K562 (cell line): Measurements from ENCODE around the gene NAA15. TPM values are rescaled to one million over a fixed set of nuclear protein-coding genes. Genes with fewer than 3 reads are reported as not detected.
A peak's percentile ranks its signal among the peaks of the same experiment; 100 is the strongest.

Experiments
- BRCA1 ChIP-seq, 2 experiments: fragments of 450-650 bp in 1 of 2; sonication (generic) in 1 of 2; formaldehyde crosslinking in 1 of 2; IDR thresholded peaks; 2 replicates each; pipeline versions ENCODE4 v1.5.0 to v1.6.1; 2017 to 2020; ENCODE audit warnings: mild to moderate bottlenecking in 1 of 2, missing genetic modification reagents in 1 of 2
- FOXP1 ChIP-seq: sonication (generic); formaldehyde crosslinking; IDR thresholded peaks from 2 replicates; pipeline ENCODE4 v1.8.0; 2022; ENCODE audit warnings: mild to moderate bottlenecking, missing genetic modification reagents
- HDAC1 ChIP-seq, 2 experiments: fragments of 450-650 bp; IDR thresholded peaks; 2 replicates each; pipeline ENCODE4 v1.6.1; 2016 to 2017; ENCODE audit warnings: inconsistent platforms in 1 of 2, mild to moderate bottlenecking in 1 of 2, moderate library complexity in 1 of 2
- MAZ ChIP-seq, 2 experiments: fragments of 450-650 bp in 1 of 2; sonication (generic) in 1 of 2; formaldehyde crosslinking; IDR thresholded peaks in 1 of 2; conservative IDR thresholded peaks in 1 of 2; 2 replicates each; pipeline versions ENCODE4 v1.4.0 to v1.5.0; 2020; ENCODE audit warnings: mild to moderate bottlenecking in 1 of 2, missing genetic modification reagents in 1 of 2
- MYC ChIP-seq, 2 experiments: fragments of 250-450 bp in 1 of 2; sonication (Bioruptor Pico) in 1 of 2; IDR thresholded peaks; 2 replicates each; pipeline versions ENCODE4 v1.5.1 to v1.6.1; 2012 to 2021; ENCODE audit warnings: low read depth in 2 of 2, borderline replicate concordance in 1 of 2, improper control_type of control experiment in 1 of 2, low read length in 1 of 2, mild to moderate bottlenecking in 1 of 2, moderate library complexity in 1 of 2
- NRF1 ChIP-seq, 2 experiments: fragments of 450-650 bp; IDR thresholded peaks in 1 of 2; conservative IDR thresholded peaks in 1 of 2; 2 replicates each; pipeline ENCODE4 v1.6.1; 2014; ENCODE audit warnings: mild to moderate bottlenecking in 2 of 2
- POLR2AphosphoS2 ChIP-seq: IDR thresholded peaks from 2 replicates; pipeline ENCODE4 v1.6.1; 2012; ENCODE audit warnings: low read length, improper control_type of control experiment
- POLR2B ChIP-seq: fragments of 450-650 bp; IDR thresholded peaks from 2 replicates; pipeline ENCODE4 v1.6.1; 2018; ENCODE audit warnings: low read depth; ENCODE audit not compliant: partially characterized antibody
- SMAD1 ChIP-seq: fragments of 150-350 bp; IDR thresholded peaks from 2 replicates; pipeline ENCODE4 v1.6.1; 2014; ENCODE audit warnings: low read length, low read depth; ENCODE audit not compliant: partially characterized antibody
- ZBTB17 ChIP-seq: fragments of 450-650 bp; formaldehyde crosslinking; IDR thresholded peaks from 2 replicates; pipeline ENCODE4 v1.4.0; 2020; ENCODE audit warnings: mild to moderate bottlenecking
- ZBTB7A ChIP-seq: IDR thresholded peaks from 2 replicates; pipeline ENCODE4 v1.6.1; 2011; ENCODE audit warnings: low read depth, mild to moderate bottlenecking, low read length, moderate library complexity, borderline replicate concordance; ENCODE audit not compliant: control insufficient read depth
- ZC3H11A ChIP-seq: IDR thresholded peaks from 2 replicates; pipeline ENCODE4 v1.6.1; 2012; ENCODE audit warnings: low read depth, low read length, improper control_type of control experiment
- ZNF197 ChIP-seq: fragments of 200-800 bp; sonication (Bioruptor generic); IDR thresholded peaks from 2 replicates; pipeline ENCODE4 v1.6.1; 2016; ENCODE audit warnings: low read depth, missing genetic modification characterization, missing compliant biosample characterization
- ZNF253 ChIP-seq: fragments of 250-450 bp; sonication (Bioruptor Pico); conservative IDR thresholded peaks from 2 replicates; pipeline ENCODE4 v1.6.1; 2021; ENCODE audit warnings: mild to moderate bottlenecking
- ZNF384 ChIP-seq: IDR thresholded peaks from 2 replicates; pipeline ENCODE4 v1.6.1; 2012; ENCODE audit warnings: low read depth, low read length, improper control_type of control experiment
- polyA plus RNA-seq, 8 experiments: library from polyadenylated mRNA; depleted of rRNA in 4 of 8; stranded (reverse) in 5 of 8; unstranded in 3 of 8; fragments of >200 nt; fragmentation: Nextera tagmentation in 2 of 8; fragmentation: Illumina TruSeq in 1 of 8; extraction: Ambion mirVana in 2 of 8; extraction: Trizol in 1 of 8; gene quantifications; 2 replicates each; pipeline versions ENCODE4 v1.2.1 to v1.2.3, GENCODE V29; 2011 to 2014; ENCODE audit warnings: inconsistent platforms in 1 of 8, missing spikeins in 1 of 8
- total RNA-seq, 7 experiments: library from RNA; depleted of rRNA in 6 of 7; stranded (reverse); fragments of >200 nt in 6 of 7; fragmentation: Illumina TruSeq in 2 of 7; extraction: Trizol in 2 of 7; gene quantifications; 2 replicates each; pipeline versions ENCODE4 v1.2.1 to v1.2.3, GENCODE V29; 2011 to 2021; ENCODE audit warnings: low replicate concordance in 1 of 7
- TF ChIP-seq, protein P1 (sequence below), 2 experiments: IDR thresholded peaks; 2 replicates each; pipeline ENCODE4 v1.6.1; 2012; ENCODE audit warnings: improper control_type of control experiment in 2 of 2, low read depth in 2 of 2, low read length in 2 of 2, borderline replicate concordance in 1 of 2
- TF ChIP-seq, protein P2 (sequence below), 2 experiments: fragments of 200-800 bp in 1 of 2; sonication (Bioruptor generic) in 1 of 2; sonication (generic) in 1 of 2; formaldehyde crosslinking in 1 of 2; IDR thresholded peaks in 1 of 2; conservative IDR thresholded peaks in 1 of 2; 2 replicates each; pipeline versions ENCODE4 v1.5.0 to v1.6.1; 2016 to 2020; ENCODE audit warnings: missing compliant biosample characterization in 1 of 2, missing genetic modification characterization in 1 of 2, missing genetic modification reagents in 1 of 2
- TF ChIP-seq, protein P3 (sequence below): sonication (generic); formaldehyde crosslinking; IDR thresholded peaks from 2 replicates; pipeline ENCODE4 v1.9.0; 2022; ENCODE audit warnings: mild to moderate bottlenecking, missing genetic modification reagents
- TF ChIP-seq, protein P4 (sequence below): sonication (generic); formaldehyde crosslinking; IDR thresholded peaks from 2 replicates; pipeline ENCODE4 v1.5.0; 2020; ENCODE audit warnings: missing genetic modification reagents

Gene NAA15
- total and polyA plus RNA-seq, 9 of the 15 experiments (the other 6 are each of a cell fraction or from before 2014, with no cell fraction given) = 37.8 to 117 (median 63.2) TPM

DNA sequence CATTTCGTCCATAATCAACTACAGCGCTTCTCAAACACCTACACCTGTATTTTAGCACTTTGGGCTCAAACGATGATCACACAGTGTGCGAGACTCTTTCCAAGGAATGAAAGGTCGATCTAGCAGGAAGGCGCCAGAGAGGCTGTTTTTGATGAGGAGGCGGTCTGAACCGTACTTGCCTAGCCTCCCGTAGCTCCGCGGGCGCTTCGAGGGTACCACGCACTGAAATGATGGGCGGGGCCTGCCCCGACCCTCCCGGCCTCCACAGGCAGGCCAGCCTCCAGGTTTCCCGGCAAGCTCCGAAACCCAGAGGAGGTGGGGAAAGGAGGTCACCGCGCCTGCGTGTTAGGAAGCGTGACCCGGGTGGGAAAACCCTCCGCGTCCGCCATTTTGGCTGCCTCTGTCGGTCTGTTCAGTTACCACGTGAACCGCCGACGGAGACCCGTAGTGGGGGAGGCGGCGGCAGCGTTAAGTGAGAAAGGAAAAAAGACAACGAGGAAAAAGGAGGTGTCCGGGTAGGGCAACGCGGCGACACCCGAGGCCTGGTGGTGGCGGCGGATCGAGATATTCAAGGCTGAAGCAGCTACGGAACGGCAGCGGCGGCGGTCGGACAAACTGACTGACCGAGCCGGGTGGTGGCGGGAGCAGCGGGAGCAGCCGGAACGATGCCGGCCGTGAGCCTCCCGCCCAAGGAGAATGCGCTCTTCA lies at the start of gene NAA15 (continued):
- TF ChIP-seq ZBTB17 (CRISPR knock-in tag) (0 out of 2 replicates have a peak, but pooled peaks have one; percentile 18), SMAD1 (peak; percentile 13), ZNF384 (no peak), ZNF197 (CRISPR knock-in tag) (no peak), FOXP1 (CRISPR knock-in tag) (peak; percentile 87), POLR2AphosphoS2 (peak; percentile 57; the same call in 1 of the 2 replicates), BRCA1 (IDR thresholded peaks at IDR 0.05) (no peak), BRCA1 (CRISPR knock-in tag; IDR thresholded peaks at IDR 0.05) (no peak), ZNF253 (CRISPR knock-in tag) (no peak), POLR2B (peak; percentile 88), HDAC1 (IDR thresholded peaks at IDR 0.05) (peak in 1 of 2 experiments; percentile 98; a peak in 2 of 4 replicates), ZBTB7A (peak; percentile 77; the same call in 1 of the 2 replicates), MAZ (CRISPR knock-in tag; conservative IDR thresholded peaks at IDR 0.05 in 1 of 2, IDR thresholded peaks at IDR 0.05 in 1 of 2) (peak; percentile 15 to 71; a peak in 2 of 4 replicates), MYC (IDR thresholded peaks at IDR 0.05; ENCODE audit: low read depth, low read length) (peak; percentile 98), MYC (CRISPR knock-in tag; IDR thresholded peaks at IDR 0.05; ENCODE audit: borderline replicate concordance, low read depth) (peak; percentile 73; the same call in 1 of the 2 replicates), NRF1 (conservative IDR thresholded peaks at IDR 0.05 in 1 of 2, IDR thresholded peaks at IDR 0.05 in 1 of 2) (peak; percentile 93 to 94), ZC3H11A (0 out of 2 replicates have a peak, but pooled peaks have one; percentile 76)
- TF ChIP-seq, protein P1, sequence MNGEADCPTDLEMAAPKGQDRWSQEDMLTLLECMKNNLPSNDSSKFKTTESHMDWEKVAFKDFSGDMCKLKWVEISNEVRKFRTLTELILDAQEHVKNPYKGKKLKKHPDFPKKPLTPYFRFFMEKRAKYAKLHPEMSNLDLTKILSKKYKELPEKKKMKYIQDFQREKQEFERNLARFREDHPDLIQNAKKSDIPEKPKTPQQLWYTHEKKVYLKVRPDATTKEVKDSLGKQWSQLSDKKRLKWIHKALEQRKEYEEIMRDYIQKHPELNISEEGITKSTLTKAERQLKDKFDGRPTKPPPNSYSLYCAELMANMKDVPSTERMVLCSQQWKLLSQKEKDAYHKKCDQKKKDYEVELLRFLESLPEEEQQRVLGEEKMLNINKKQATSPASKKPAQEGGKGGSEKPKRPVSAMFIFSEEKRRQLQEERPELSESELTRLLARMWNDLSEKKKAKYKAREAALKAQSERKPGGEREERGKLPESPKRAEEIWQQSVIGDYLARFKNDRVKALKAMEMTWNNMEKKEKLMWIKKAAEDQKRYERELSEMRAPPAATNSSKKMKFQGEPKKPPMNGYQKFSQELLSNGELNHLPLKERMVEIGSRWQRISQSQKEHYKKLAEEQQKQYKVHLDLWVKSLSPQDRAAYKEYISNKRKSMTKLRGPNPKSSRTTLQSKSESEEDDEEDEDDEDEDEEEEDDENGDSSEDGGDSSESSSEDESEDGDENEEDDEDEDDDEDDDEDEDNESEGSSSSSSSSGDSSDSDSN (IDR thresholded peaks at IDR 0.05; ENCODE audit: borderline replicate concordance in 1 of 2, low read depth in 2 of 2, low read length in 2 of 2) = peak in 1 of 2 experiments; percentile 84; a peak in 2 of 4 replicates
- TF ChIP-seq, protein P2, sequence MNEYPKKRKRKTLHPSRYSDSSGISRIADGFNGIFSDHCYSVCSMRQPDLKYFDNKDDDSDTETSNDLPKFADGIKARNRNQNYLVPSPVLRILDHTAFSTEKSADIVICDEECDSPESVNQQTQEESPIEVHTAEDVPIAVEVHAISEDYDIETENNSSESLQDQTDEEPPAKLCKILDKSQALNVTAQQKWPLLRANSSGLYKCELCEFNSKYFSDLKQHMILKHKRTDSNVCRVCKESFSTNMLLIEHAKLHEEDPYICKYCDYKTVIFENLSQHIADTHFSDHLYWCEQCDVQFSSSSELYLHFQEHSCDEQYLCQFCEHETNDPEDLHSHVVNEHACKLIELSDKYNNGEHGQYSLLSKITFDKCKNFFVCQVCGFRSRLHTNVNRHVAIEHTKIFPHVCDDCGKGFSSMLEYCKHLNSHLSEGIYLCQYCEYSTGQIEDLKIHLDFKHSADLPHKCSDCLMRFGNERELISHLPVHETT (CRISPR knock-in tag; conservative IDR thresholded peaks at IDR 0.05 in 1 of 2, IDR thresholded peaks at IDR 0.05 in 1 of 2) = peak in 1 of 2 experiments; percentile 67; a peak in 1 of 4 replicates
- TF ChIP-seq, protein P3, sequence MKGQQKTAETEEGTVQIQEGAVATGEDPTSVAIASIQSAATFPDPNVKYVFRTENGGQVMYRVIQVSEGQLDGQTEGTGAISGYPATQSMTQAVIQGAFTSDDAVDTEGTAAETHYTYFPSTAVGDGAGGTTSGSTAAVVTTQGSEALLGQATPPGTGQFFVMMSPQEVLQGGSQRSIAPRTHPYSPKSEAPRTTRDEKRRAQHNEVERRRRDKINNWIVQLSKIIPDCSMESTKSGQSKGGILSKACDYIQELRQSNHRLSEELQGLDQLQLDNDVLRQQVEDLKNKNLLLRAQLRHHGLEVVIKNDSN = peak; percentile 78
- TF ChIP-seq, protein P4, sequence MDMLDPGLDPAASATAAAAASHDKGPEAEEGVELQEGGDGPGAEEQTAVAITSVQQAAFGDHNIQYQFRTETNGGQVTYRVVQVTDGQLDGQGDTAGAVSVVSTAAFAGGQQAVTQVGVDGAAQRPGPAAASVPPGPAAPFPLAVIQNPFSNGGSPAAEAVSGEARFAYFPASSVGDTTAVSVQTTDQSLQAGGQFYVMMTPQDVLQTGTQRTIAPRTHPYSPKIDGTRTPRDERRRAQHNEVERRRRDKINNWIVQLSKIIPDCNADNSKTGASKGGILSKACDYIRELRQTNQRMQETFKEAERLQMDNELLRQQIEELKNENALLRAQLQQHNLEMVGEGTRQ (CRISPR knock-in tag) = peak; percentile 65
